Activated T-cell treated with anti-CD3 and anti-CD28 coated beads, Interleukin-2, amount 50 U/mL, for 4 hours (primary cell): ENCODE results near the gene SUSD4. TPM values are rescaled to one million over a fixed set of nuclear protein-coding genes. Genes with fewer than 3 reads are reported as not detected.
"Not testable (repeated sequence)": the region's sequence is repeated elsewhere in the genome, so short reads cannot be mapped to it uniquely, and the experiment has no call there.

Experiments used
- ATAC-seq, 2 donors: fragments of 200-7000 bp; cut with Tn5 transposase; one replicate each; pipeline ENCODE4 v1.10.0; 2021
- DNase-seq: peaks from one replicate; pipeline ENCODE4 v3.0.0-alpha.2; 2020
- H3K27me3 Mint-ChIP-seq: one replicate; pipeline ENCODE4 v1.8.0; 2021; ENCODE audit warnings: low read depth, mixed read lengths
- H3K36me3 Mint-ChIP-seq: one replicate; pipeline ENCODE4 v1.8.0; 2022; ENCODE audit warnings: mixed read lengths; ENCODE audit not compliant: insufficient read depth
- H3K4me1 Mint-ChIP-seq: one replicate; pipeline ENCODE4 v1.8.0; 2021; ENCODE audit warnings: low read depth, mixed read lengths
- H3K4me3 Mint-ChIP-seq: one replicate; pipeline ENCODE4 v1.8.0; 2021; ENCODE audit warnings: mild to moderate bottlenecking, moderate library complexity, mixed read lengths
- H3K9me3 Mint-ChIP-seq: one replicate; pipeline ENCODE4 v1.8.0; 2021; ENCODE audit warnings: mixed read lengths
- total RNA-seq, 3 donors: library from RNA; stranded (reverse); gene quantifications; one replicate each; pipeline ENCODE4 v1.2.1, GENCODE V29; 2021

Gene SUSD4
- total RNA-seq, 3 donors from 2014 or later, result 0.58 to 2.2 (median 1.0) TPM

DNA sequence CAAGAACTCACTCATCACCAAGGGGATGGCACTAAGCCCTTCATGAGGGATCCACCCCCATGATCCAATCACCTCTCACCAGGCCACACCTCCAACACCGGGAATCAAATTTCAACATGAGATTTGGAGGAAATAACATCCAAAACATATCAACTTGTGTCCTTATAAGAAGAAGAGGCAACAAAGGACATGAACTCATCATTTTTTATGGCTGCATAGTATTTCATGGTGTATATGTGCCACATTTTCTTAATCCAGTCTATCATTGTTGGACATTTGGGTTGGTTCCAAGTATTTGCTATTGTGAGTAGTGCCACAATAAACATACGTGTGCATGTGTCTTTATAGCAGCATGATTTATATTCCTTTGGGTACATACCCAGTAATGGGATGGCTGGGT is 112.6 kb downstream of the SUSD4 start:
- DNase-seq, ATAC-seq, H3K9me3 Mint-ChIP-seq, H3K27me3 Mint-ChIP-seq, H3K36me3 Mint-ChIP-seq, H3K4me3 Mint-ChIP-seq: not testable (repeated sequence)
- peaks cover 28% of the 10 kb centered on the region for H3K4me1 Mint-ChIP-seq

- Mint-ChIP-seq H3K36me3 (no peaks in the 10 kb centered on the region), H3K4me1 (peaks cover 28% of the 10 kb centered on the region)
- ATAC-seq, result no peak
Measured at GRCh38 chr1:223250632-223251015, 113.4 kb downstream of the SUSD4 start.

DNA sequence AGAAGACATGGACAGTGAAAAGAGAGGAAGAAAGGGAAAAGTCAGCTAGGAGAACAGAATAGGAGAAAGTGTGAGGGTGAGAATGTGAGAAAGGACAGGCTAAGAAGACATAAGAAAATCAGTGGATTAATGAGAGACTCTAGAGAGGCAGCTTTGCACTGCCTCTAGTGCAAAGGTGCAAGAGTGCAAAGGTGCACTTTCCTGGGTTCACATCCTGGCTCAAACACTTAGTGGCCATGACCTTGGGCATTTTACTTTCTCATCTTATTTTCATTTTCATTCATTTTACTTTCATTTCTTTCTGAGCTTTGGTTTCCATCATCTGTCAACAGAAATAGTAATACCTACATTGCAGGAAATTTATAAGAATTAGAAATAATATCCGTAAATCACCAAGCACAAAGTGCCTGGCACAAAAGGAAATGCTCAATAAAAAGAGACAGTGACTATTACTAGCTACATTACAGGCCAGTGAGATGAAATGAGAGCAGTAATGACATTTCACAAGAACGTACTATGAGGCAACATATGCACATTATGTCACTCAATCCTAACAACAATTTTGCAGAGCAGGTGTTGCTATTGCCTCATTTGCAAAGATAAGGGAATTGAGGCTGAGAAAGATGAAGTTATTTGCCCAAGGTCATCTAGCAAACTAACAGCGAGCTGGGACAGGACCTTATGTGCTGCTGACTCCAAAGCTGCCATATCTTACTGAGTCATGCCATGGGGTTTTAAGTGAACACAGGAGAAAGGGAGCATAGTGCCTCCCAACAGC is 113.9 kb downstream of the SUSD4 start:
- Mint-ChIP-seq H3K36me3 (no peaks in the 10 kb centered on the region), H3K4me1 (peaks cover 33% of the 10 kb centered on the region), H3K4me3 (no peak overlapping the region), H3K27me3 (no peaks in the 10 kb centered on the region), H3K9me3 (no peaks in the 10 kb centered on the region)
- no peak for DNase-seq
- ATAC-seq, result no peak

More at GRCh38 chr1:223250632-223251015, 113.4 kb downstream of the SUSD4 start:
- H3K9me3 Mint-ChIP-seq, result no peaks in the 10 kb centered on the region
- H3K4me3 Mint-ChIP-seq, result no peak overlapping the region
- no peaks in the 10 kb centered on the region for H3K27me3 Mint-ChIP-seq
- DNase-seq, result no peak

GRCh38 chr1:223248770-223249140 is 115.2 kb downstream of the SUSD4 start:
- Mint-ChIP-seq H3K36me3 (no peaks in the 10 kb centered on the region), H3K27me3 (peaks cover 2% of the 10 kb centered on the region), H3K4me1 (peaks cover 43% of the 10 kb centered on the region), H3K4me3 (no peak overlapping the region), H3K9me3 (no peaks in the 10 kb centered on the region)
- peak in 1 of 2 donors; percentile 5 for ATAC-seq
- DNase-seq, result no peak

DNA sequence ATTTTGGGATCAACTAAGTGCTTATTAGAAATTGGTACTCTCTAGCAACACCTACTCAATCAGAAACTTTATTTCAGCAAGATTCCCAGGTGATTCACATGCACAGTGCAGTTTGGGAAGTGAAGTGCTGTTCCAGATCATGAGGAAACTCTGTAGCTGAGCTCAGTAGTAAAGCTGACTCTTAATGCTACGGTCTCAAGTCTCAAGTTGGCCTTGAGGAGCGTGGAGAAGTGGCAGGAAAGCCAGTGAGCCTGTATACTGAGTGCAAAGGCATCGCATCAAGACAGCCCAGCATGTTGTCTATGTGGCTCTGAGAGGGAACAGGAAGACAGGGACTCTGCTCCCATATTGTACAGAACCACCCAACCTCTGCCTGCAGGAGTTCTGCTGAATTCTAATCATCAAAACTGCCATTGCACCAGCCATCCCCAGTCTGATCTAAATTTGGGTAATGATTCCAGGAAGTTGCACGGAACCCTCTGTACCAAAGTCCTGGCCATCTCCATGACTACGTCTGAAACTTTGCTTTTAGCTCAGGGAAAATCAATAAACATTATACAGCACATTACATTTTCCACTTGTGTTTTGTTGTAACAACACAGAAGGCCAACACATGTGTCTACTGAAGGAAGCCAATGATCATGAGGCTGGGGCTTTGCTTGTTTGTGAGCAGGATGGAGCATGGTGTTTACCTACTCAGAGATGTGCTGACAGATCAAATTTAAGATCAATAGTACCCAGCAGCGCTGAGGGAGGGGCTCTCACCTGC is 115.8 kb downstream of the SUSD4 start:
- Mint-ChIP-seq H3K36me3 (no peaks in the 10 kb centered on the region), H3K4me3 (no peak overlapping the region), H3K4me1 (peaks cover 43% of the 10 kb centered on the region), H3K9me3 (no peaks in the 10 kb centered on the region), H3K27me3 (peaks cover 2% of the 10 kb centered on the region)
- ATAC-seq (no peak), DNase-seq (no peak)

DNA sequence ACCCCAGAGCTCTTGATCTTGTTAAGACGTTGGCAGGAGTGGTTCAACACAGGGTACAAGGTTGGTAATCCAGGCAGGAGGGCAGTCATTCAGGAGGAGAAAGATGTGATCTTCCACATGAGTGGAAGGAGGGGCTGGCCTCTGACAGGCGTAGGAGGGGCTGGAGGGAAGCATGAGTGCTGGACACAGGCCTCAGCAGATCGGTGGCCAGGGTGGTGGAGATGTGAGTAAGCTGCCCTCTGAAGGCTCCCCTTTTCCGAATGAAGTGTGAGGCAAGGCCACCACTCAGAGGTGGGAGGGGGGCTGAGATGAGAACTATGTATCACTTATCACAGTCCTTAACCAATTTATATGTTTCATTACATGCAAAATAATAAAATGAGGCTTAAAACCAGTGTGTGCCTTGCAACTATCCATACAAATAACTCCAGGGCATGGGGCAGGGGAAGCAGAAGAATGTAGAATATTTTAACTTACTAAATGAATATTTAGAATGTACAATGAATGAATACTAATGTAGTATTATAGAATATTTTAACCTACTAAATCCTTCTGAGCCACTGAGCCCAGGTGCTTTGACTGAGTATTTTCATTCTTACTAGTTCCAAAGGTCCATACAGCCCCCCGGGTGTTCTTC is 117.4 kb downstream of the SUSD4 start:
- ATAC-seq, result no peak
- Mint-ChIP-seq H3K9me3 (no peaks in the 10 kb centered on the region), H3K4me3 (no peak overlapping the region), H3K27me3 (peaks cover 2% of the 10 kb centered on the region), H3K4me1 (peaks cover 44% of the 10 kb centered on the region), H3K36me3 (no peaks in the 10 kb centered on the region)
- DNase-seq, result no peak

DNA sequence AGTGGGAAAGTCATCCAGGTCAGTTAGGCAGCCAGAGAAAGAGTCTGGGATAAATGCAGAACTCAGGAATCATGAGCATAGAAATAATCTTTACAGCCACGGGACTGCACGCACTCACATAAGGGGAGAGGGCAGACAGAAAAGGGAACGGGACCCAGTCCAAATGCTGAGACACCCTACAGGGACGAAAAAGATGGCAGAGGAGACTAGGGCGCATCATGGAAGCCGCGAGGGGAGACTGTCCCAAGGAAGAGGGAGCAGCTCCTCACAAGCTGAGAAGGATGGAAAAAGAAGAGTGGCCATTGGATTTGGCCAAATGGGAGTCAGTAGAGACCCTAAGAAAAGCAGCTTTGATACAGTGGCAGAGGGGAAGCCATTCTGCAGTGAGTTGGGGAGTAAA is 118.0 kb downstream of the SUSD4 start:
- no peak overlapping the region for H3K4me3 Mint-ChIP-seq
- ATAC-seq (no peak), DNase-seq (no peak)
- peaks cover 49% of the 10 kb centered on the region for H3K4me1 Mint-ChIP-seq
- no peaks in the 10 kb centered on the region for H3K36me3 Mint-ChIP-seq
- H3K9me3 Mint-ChIP-seq, result no peaks in the 10 kb centered on the region
- peaks cover 2% of the 10 kb centered on the region for H3K27me3 Mint-ChIP-seq

GRCh38 chr1:223245411-223245810 is 118.6 kb downstream of the SUSD4 start:
- H3K4me1 Mint-ChIP-seq, result peaks cover 52% of the 10 kb centered on the region
- no peaks in the 10 kb centered on the region for H3K36me3 Mint-ChIP-seq
- DNase-seq (no peak), ATAC-seq (no peak)
- H3K27me3 Mint-ChIP-seq, result peaks cover 2% of the 10 kb centered on the region
- H3K4me3 Mint-ChIP-seq, result no peak overlapping the region
- H3K9me3 Mint-ChIP-seq, result no peaks in the 10 kb centered on the region

GRCh38 chr1:223244366-223245103 is 119.4 kb downstream of the SUSD4 start:
- Mint-ChIP-seq H3K36me3 (no peaks in the 10 kb centered on the region), H3K4me3 (no peak overlapping the region), H3K27me3 (peaks cover 2% of the 10 kb centered on the region), H3K9me3 (no peaks in the 10 kb centered on the region), H3K4me1 (peaks cover 48% of the 10 kb centered on the region)
- ATAC-seq (peak; percentile 91 to 93), DNase-seq (no peak)

GRCh38 chr1:223243441-223244050 is 120.4 kb downstream of the SUSD4 start:
- Mint-ChIP-seq H3K4me1 (peaks cover 41% of the 10 kb centered on the region), H3K9me3 (peaks cover 2% of the 10 kb centered on the region), H3K4me3 (no peak overlapping the region), H3K27me3 (peaks cover 2% of the 10 kb centered on the region), H3K36me3 (no peaks in the 10 kb centered on the region)
- ATAC-seq (no peak), DNase-seq (no peak)

DNA sequence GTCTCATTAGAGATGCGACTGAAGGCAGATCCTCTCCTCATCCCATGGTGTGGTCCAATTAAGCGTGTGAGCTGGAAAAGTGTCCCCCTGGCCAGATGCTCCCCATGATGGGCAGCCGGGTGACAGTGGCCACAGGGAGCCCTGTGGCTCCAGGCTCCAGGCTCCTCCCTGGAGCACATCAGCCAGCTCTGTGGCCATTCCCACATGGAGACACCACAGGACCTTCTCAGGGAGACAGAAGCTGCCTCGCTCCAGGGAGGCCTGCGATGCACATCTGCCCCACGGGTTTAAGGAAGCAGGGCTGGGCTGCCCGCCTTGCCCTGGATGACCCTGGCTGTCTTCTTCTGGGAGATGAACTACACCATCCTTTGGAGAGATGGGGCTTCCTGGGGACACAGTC is 121.0 kb downstream of the SUSD4 start:
- no peaks in the 10 kb centered on the region for H3K36me3 Mint-ChIP-seq
- no peak for DNase-seq
- H3K27me3 Mint-ChIP-seq, result peaks cover 2% of the 10 kb centered on the region
- H3K4me3 Mint-ChIP-seq, result no peak overlapping the region
- ATAC-seq, result no peak
- H3K9me3 Mint-ChIP-seq, result peaks cover 7% of the 10 kb centered on the region
- peaks cover 35% of the 10 kb centered on the region for H3K4me1 Mint-ChIP-seq

- Mint-ChIP-seq H3K4me3 (no peak overlapping the region), H3K36me3 (no peaks in the 10 kb centered on the region)
Measured at GRCh38 chr1:223242382-223242955, 121.5 kb downstream of the SUSD4 start.

GRCh38 chr1:223240122-223240521 is 123.9 kb downstream of the SUSD4 start:
- peaks cover 22% of the 10 kb centered on the region for H3K9me3 Mint-ChIP-seq
- ATAC-seq (no peak), DNase-seq (no peak)
- no peak overlapping the region for H3K4me3 Mint-ChIP-seq
- no peaks in the 10 kb centered on the region for H3K36me3 Mint-ChIP-seq
- H3K4me1 Mint-ChIP-seq, result peaks cover 28% of the 10 kb centered on the region
- H3K27me3 Mint-ChIP-seq, result peaks cover 2% of the 10 kb centered on the region

More at GRCh38 chr1:223242382-223242955, 121.5 kb downstream of the SUSD4 start:
- ATAC-seq (no peak), DNase-seq (no peak)
- H3K9me3 Mint-ChIP-seq, result peaks cover 7% of the 10 kb centered on the region
- peaks cover 32% of the 10 kb centered on the region for H3K4me1 Mint-ChIP-seq
- H3K27me3 Mint-ChIP-seq, result peaks cover 2% of the 10 kb centered on the region
